AG04449 (cell line): Measurements from ENCODE around the gene CNEP1R1.

Experiments
- CTCF ChIA-PET: fragments of 350-600 bp; formaldehyde crosslinking; extraction: SDS; loops from one replicate; lab custom pipeline; 2021; ENCODE audit warnings: antibody characterized with exemption; lab: Yijun Ruan, JAX
- POLR2A ChIA-PET: fragments of 400-600, 350-600 bp; formaldehyde crosslinking; extraction: SDS; loops from one replicate; lab custom pipeline; 2020; ENCODE audit warnings: antibody characterized with exemption, inconsistent platforms; lab: Yijun Ruan, JAX
- DNase-seq: peaks from one replicate; pipeline ENCODE4 v3.0.0-alpha.2; 2010; ENCODE audit warnings: low read depth, low spot score
- H3K4me3 ChIP-seq: 2 replicates; pipeline ENCODE4 v1.5.1; 2011; ENCODE audit warnings: low read depth, mild to moderate bottlenecking, control low read depth, low read length
- TF ChIP-seq, protein P1 (sequence below): IDR thresholded peaks from one replicate; pipeline ENCODE4 v1.5.1; 2011; ENCODE audit warnings: mild to moderate bottlenecking, moderate library complexity, low read length, control low read depth, inconsistent platforms; ENCODE audit not compliant: insufficient read depth; ENCODE audit errors: missing control alignments

The CNEP1R1 gene

DNA sequence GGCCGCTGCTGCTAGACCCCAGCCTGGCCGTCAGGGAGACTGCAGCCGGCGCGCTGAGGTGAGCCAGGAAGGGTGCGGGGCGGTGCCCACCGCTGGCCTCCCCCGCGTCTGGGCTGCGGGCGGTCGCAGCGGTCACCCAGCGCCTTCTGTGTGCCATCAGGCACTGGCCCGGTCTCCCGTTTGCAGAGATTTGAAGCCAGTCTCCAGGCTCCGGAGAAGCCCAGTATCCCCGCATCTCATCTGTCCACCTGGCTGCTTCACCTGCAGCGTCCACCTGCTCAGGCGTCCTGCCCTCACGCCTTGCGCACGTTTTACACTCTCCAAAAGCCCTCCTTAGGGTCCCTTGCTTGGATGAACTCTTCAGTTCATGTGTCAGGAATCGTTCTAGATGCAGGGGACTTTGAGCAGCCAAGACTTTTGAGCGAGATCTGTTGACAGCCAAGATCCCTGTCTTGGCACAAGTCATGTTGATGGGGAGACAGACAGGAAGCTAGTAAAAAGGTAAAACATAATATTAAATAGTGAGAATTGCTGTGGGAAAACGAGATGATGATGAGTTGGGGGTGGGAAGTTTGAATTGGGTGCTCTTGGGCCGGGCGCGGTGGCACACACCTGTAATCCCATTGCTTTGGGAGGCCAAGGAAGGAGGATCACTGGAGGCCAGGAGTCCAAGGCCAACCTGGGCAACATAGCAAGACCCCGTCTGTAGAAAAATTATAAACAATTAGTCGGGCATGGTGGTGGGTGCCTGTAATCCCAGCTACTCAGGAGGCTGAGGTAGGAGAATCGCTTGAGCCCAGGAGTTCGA, 41.7 kb downstream of the CNEP1R1 start:
- DNase-seq, result no peak
- peak overlapping the region; percentile 100 for H3K4me3 ChIP-seq

DNA sequence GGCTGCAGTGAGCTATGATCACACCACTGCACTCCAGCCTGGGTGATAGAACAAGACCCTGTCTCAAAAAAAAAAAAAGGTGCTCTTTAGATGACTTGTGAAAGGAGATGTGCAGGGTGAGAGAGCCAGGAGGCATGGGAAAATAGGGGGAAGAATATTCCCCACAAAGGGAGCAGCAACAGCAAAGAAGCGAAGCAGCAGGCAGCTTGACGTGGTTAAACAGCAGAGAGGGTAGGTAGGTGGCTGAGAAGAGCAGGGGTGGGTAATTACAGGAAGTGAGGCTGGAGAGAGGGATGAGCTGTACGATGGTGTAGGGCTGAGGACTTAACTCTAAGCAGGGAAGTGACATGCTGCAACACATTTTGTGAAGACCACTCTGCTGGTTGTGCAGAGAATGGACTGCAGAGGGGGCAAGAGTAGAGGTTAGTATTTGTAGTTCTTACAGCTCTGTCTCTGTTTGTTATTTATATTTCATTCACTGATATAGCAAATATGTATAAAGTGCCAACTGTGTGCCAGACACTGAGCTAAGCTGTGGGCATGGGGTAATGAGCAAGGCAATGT, 42.3 kb downstream of the CNEP1R1 start:
- H3K4me3 ChIP-seq, result peak overlapping the region; percentile 47
- DNase-seq, result no peak
- CTCF ChIA-PET, result interaction anchor here (0.8 to 6.1 kb wide), 23 partner anchors 10 to 739 kb away, joined by 3 to 180 read pairs (median 6); partner anchors contain the start of gene CNEP1R1
- POLR2A ChIA-PET, result interaction anchor here (0.6 kb wide), 1 partner anchor 41 kb away, joined by 3 read pairs; no protein-coding TSS in a partner anchor
- TF ChIP-seq, protein P1, sequence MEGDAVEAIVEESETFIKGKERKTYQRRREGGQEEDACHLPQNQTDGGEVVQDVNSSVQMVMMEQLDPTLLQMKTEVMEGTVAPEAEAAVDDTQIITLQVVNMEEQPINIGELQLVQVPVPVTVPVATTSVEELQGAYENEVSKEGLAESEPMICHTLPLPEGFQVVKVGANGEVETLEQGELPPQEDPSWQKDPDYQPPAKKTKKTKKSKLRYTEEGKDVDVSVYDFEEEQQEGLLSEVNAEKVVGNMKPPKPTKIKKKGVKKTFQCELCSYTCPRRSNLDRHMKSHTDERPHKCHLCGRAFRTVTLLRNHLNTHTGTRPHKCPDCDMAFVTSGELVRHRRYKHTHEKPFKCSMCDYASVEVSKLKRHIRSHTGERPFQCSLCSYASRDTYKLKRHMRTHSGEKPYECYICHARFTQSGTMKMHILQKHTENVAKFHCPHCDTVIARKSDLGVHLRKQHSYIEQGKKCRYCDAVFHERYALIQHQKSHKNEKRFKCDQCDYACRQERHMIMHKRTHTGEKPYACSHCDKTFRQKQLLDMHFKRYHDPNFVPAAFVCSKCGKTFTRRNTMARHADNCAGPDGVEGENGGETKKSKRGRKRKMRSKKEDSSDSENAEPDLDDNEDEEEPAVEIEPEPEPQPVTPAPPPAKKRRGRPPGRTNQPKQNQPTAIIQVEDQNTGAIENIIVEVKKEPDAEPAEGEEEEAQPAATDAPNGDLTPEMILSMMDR, result peak; percentile 62

More for the DNA sequence above, 41.7 kb downstream of the CNEP1R1 start:
- POLR2A ChIA-PET, result interaction anchor here (0.6 to 1.3 kb wide), 4 partner anchors 12 to 42 kb away, joined by 3 to 4 read pairs (median 4); partner anchors contain the start of gene CNEP1R1
- TF ChIP-seq, protein P1, result peak; percentile 2
- CTCF ChIA-PET, result interaction anchor here (0.8 to 6.1 kb wide), 19 partner anchors 10 to 740 kb away, joined by 3 to 180 read pairs (median 6); partner anchors contain the start of gene CNEP1R1

DNA sequence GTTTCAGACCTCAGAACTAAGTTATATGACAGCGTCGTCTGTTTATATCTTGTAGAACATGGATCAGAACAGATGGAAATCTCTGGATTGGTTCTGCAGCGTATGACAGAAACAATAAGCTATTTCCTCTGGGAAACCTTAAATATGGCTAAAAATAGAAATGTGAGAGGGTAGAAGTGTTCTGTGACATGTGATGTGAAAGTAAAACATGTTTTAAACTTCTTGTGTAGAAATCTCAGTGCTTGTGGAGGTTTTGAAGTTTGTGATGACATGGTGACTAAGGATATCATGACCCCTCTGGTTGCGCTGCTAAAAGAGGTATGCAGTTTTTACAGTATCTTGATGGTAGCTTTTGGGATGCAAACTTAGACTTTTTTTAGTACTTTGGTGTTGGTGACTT, 43.5 kb downstream of the CNEP1R1 start:
- no peak overlapping the region for H3K4me3 ChIP-seq
- peak; percentile 24 for DNase-seq
- ChIA-PET POLR2A (interaction anchor here (1.2 kb wide), 1 partner anchor 140 kb away, joined by 3 read pairs; no protein-coding TSS in a partner anchor), CTCF (interaction anchor here (0.6 to 6.1 kb wide), 19 partner anchors 9 to 738 kb away, joined by 3 to 180 read pairs (median 5); partner anchors contain the start of gene CNEP1R1)
- TF ChIP-seq, protein P1, result no peak

DNA sequence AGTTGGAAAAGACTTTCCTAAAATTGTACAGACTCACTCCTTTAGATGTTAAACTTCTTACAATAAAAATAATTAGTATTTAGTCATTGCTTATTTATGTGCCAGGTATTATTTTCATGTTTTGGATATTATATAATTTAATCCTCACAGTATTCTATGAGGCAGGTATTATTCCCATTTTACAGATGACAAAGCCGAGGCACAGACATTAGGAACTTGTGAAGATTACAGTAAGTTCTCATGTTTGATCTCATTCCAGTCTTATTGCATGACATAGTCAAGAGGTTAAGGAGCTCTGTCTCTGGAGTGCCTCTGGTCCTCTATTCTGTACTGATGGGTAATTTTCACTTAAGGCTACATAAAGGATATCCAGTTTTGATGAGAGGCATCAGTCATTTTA, 44.0 kb downstream of the CNEP1R1 start:
- DNase-seq, result no peak
- ChIA-PET POLR2A (interaction anchor here (1.2 kb wide), 1 partner anchor 139 kb away, joined by 3 read pairs; no protein-coding TSS in a partner anchor), CTCF (interaction anchor here (0.8 to 6.1 kb wide), 16 partner anchors 8 to 287 kb away, joined by 3 to 180 read pairs (median 6); partner anchors contain the start of gene CNEP1R1)
- TF ChIP-seq, protein P1, result no peak
- no peak overlapping the region for H3K4me3 ChIP-seq

DNA sequence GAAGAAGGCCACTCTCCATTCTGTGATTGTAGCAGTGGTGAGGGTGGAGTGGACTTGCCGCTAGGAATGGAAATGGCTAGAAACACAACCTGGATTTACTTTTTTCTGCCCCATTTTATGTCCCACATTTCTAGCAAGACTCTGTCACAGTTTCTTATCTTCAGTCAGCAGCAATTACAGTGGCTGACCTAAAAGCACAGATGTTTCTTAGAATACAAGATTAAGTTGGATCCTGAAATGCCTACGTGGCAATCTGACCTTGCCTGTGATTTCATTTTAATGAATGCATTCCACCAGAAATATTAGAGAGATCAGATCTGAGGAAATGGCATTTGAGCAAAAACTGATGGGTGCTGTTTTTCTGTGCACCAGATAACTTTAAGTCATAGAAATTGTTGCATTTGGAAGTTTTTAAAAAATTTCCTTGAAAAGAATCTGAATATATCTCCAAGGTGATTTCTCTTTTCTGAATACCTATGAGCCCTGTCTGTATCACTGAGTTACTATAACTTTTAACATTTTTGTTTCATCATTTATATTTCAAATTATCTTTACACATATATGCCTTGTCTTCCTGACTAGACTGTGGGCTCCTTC, 46.1 kb downstream of the CNEP1R1 start:
- ChIA-PET CTCF (interaction anchor here (1.4 to 1.6 kb wide), 2 partner anchors 141 to 594 kb away, joined by 3 read pairs; no protein-coding TSS in a partner anchor), POLR2A (no interaction called here)
- TF ChIP-seq, protein P1, result no peak
- no peak for DNase-seq
- H3K4me3 ChIP-seq, result no peak overlapping the region
